H1 (cell line): ENCODE results near the gene FTMT. TPM values are rescaled to one million over a fixed set of nuclear protein-coding genes. Genes with fewer than 3 reads are reported as not detected.

ENCODE experiments used
- CTCF ChIA-PET: fragments of 300-600 bp; sonication (Branson Sonifier 250); formaldehyde crosslinking; loops from one replicate; lab custom pipeline; 2021; ENCODE audit not compliant: partially characterized antibody; lab: Charles Lee
- POLR2A ChIA-PET: fragments of 300-600 bp; sonication (Branson Sonifier 250); formaldehyde crosslinking; loops from one replicate; lab custom pipeline; 2021; ENCODE audit warnings: inconsistent platforms; ENCODE audit not compliant: partially characterized antibody; lab: Charles Lee
- DNase-seq, 2 experiments: peaks; one replicate each; pipeline versions ENCODE4 v3.0.0 to v3.0.0-alpha.2; 2010 to 2022; ENCODE audit warnings: low spot score in 2 of 2, low read depth in 1 of 2, mixed read lengths in 1 of 2
- FAIRE-seq: peaks from 2 replicates; lab custom pipeline; 2011; peaks lifted over from hg19 to GRCh38; lab: Jason Lieb, UNC
- H2AFZ ChIP-seq: 2 replicates; pipeline ENCODE4 v1.8.1; 2012; ENCODE audit warnings: low read length, inconsistent platforms
- H2AK5ac ChIP-seq: 2 replicates; pipeline ENCODE4 v1.6.1; 2013; ENCODE audit warnings: low read depth, low read length
- H2BK120ac ChIP-seq: replicated peaks from 2 replicates; pipeline ENCODE3; 2013; ENCODE audit warnings: low read depth, low read length, inconsistent platforms
- H2BK12ac ChIP-seq: 2 replicates; pipeline ENCODE4 v1.6.1; 2013; ENCODE audit warnings: low read depth, low read length
- H2BK15ac ChIP-seq: 2 replicates; pipeline ENCODE4 v1.6.1; 2013; ENCODE audit warnings: low read length
- H2BK20ac ChIP-seq: 2 replicates; pipeline ENCODE4 v1.6.1; 2013; ENCODE audit warnings: low read length
- H2BK5ac ChIP-seq: 2 replicates; pipeline ENCODE4 v1.6.1; 2013; ENCODE audit warnings: low read depth, low read length
- H3K14ac ChIP-seq: 2 replicates; pipeline ENCODE4 v1.6.1; 2013; ENCODE audit warnings: inconsistent platforms; ENCODE audit not compliant: insufficient read length
- H3K18ac ChIP-seq: 2 replicates; pipeline ENCODE4 v1.6.1; 2013; ENCODE audit warnings: low read length; ENCODE audit errors: extremely low read depth
- H3K23ac ChIP-seq: 2 replicates; pipeline ENCODE4 v1.6.1; 2013; ENCODE audit warnings: inconsistent platforms; ENCODE audit not compliant: insufficient read length
- H3K23me2 ChIP-seq: 2 replicates; pipeline ENCODE4 v1.6.1; 2013; ENCODE audit warnings: low read depth, low read length
- H3K27ac ChIP-seq: 2 replicates; pipeline ENCODE4 v1.6.1; 2011; ENCODE audit warnings: low read depth, low read length, inconsistent platforms
- H3K27me3 ChIP-seq, 4 experiments: replicated peaks in 1 of 4; 1 replicate in 1 of 4; 2 replicates in 3 of 4; pipeline versions ENCODE4 v1.6.1 to v1.8.1; 2011 to 2013; ENCODE audit warnings: low read length in 3 of 4, mild to moderate bottlenecking in 3 of 4, inconsistent platforms in 2 of 4, mixed read lengths in 2 of 4, moderate library complexity in 1 of 4; ENCODE audit not compliant: control insufficient read depth in 3 of 4, insufficient read depth in 3 of 4; ENCODE audit errors: extremely low read depth in 1 of 4
- H3K36me3 ChIP-seq, 4 experiments: 2 replicates each; pipeline versions ENCODE4 v1.6.1 to v1.8.1; 2011 to 2013; ENCODE audit warnings: mild to moderate bottlenecking in 4 of 4, low read length in 3 of 4, moderate library complexity in 2 of 4, control low read depth in 1 of 4, inconsistent platforms in 1 of 4; ENCODE audit not compliant: insufficient read depth in 4 of 4, control insufficient read depth in 2 of 4
- H3K4ac ChIP-seq: replicated peaks from 2 replicates; pipeline ENCODE3; 2013; ENCODE audit warnings: low read length, low read depth, mixed read lengths, inconsistent platforms; ENCODE audit not compliant: insufficient read length
- H3K4me1 ChIP-seq, 4 experiments: replicated peaks in 1 of 4; 1 replicate in 1 of 4; 2 replicates in 3 of 4; pipeline versions ENCODE4 v1.6.1 to v1.8.1; 2011 to 2013; ENCODE audit warnings: low read length in 3 of 4, inconsistent platforms in 2 of 4, mixed read lengths in 1 of 4; ENCODE audit not compliant: insufficient read depth in 4 of 4, control insufficient read depth in 3 of 4
- H3K4me2 ChIP-seq, 2 experiments: 2 replicates each; pipeline versions ENCODE4 v1.6.1 to v1.8.1; 2011 to 2013; ENCODE audit warnings: low read depth in 2 of 2, low read length in 2 of 2, control low read depth in 1 of 2, inconsistent platforms in 1 of 2, mild to moderate bottlenecking in 1 of 2; ENCODE audit not compliant: insufficient read depth in 1 of 2
- H3K4me3 ChIP-seq, 4 experiments: fragments of 200-600, 300-600 bp in 1 of 4; sonication (generic), shearing (Covaris generic), sonication (Bioruptor Twin) in 1 of 4; 2 replicates each; pipeline versions ENCODE4 v1.5.1 to v1.8.1; 2011 to 2016; ENCODE audit warnings: low read length in 4 of 4, low read depth in 3 of 4, control low read depth in 2 of 4, inconsistent platforms in 2 of 4, mild to moderate bottlenecking in 2 of 4, mixed read lengths in 1 of 4, moderate library complexity in 1 of 4; ENCODE audit not compliant: insufficient read depth in 2 of 4; ENCODE audit errors: extremely low read depth in 1 of 4
- H3K56ac ChIP-seq: replicated peaks from 2 replicates; pipeline ENCODE3; 2013; ENCODE audit warnings: low read depth, mild to moderate bottlenecking, mixed read lengths, low read length, inconsistent platforms; ENCODE audit not compliant: insufficient read length
- H3K79me1 ChIP-seq: 2 replicates; pipeline ENCODE4 v1.6.1; 2013; ENCODE audit warnings: low read depth, low read length, control low read depth
- H3K79me2 ChIP-seq, 2 experiments: 2 replicates each; pipeline versions ENCODE4 v1.6.1 to v1.8.1; 2012 to 2013; ENCODE audit warnings: low read length in 2 of 2, mild to moderate bottlenecking in 2 of 2, inconsistent platforms in 1 of 2; ENCODE audit not compliant: insufficient read depth in 2 of 2, control insufficient read depth in 1 of 2
- H3K9ac ChIP-seq, 4 experiments: replicated peaks in 1 of 4; 1 replicate in 1 of 4; 2 replicates in 3 of 4; pipeline versions ENCODE4 v1.6.1 to v1.8.1; 2011 to 2013; ENCODE audit warnings: low read depth in 3 of 4, low read length in 3 of 4, control low read depth in 2 of 4, mild to moderate bottlenecking in 2 of 4, moderate library complexity in 2 of 4, inconsistent platforms in 1 of 4; ENCODE audit errors: extremely low read depth in 1 of 4
- H3K9me3 ChIP-seq, 2 experiments: 2 replicates each; pipeline versions ENCODE4 v1.6.1 to v1.8.1; 2012 to 2013; ENCODE audit warnings: mild to moderate bottlenecking in 2 of 2, moderate library complexity in 2 of 2, control low read depth in 1 of 2, inconsistent platforms in 1 of 2, low read depth in 1 of 2, low read length in 1 of 2, mixed read lengths in 1 of 2; ENCODE audit not compliant: insufficient read depth in 2 of 2
- H4K20me1 ChIP-seq, 2 experiments: replicated peaks in 1 of 2; 2 replicates each; pipeline versions ENCODE3 to v1.8.1; 2011 to 2013; ENCODE audit warnings: inconsistent platforms in 2 of 2, low read length in 2 of 2, mild to moderate bottlenecking in 1 of 2; ENCODE audit not compliant: insufficient read depth in 2 of 2, control insufficient read depth in 1 of 2
- H4K5ac ChIP-seq: 2 replicates; pipeline ENCODE4 v1.6.1; 2013; ENCODE audit warnings: low read length, low read depth, mixed read lengths, inconsistent platforms; ENCODE audit not compliant: insufficient read length
- H4K8ac ChIP-seq: 2 replicates; pipeline ENCODE4 v1.8.0; 2013; ENCODE audit warnings: mild to moderate bottlenecking, moderate library complexity, low read length, inconsistent platforms; ENCODE audit not compliant: insufficient read depth; ENCODE audit errors: extremely low read depth
- H4K91ac ChIP-seq: replicated peaks from 2 replicates; pipeline ENCODE3; 2013; ENCODE audit warnings: low read length, mixed read lengths, inconsistent platforms; ENCODE audit not compliant: insufficient read length
- BCL11A ChIP-seq, 2 experiments: IDR thresholded peaks; one replicate each; pipeline ENCODE4 v1.6.1; 2011; ENCODE audit warnings: low read depth in 2 of 2, low read length in 2 of 2, mild to moderate bottlenecking in 2 of 2
- CBX8 ChIP-seq: fragments of 300-800, 300-1000 bp; sonication (generic); IDR thresholded peaks from 2 replicates; pipeline ENCODE4 v1.7.1; 2016; ENCODE audit warnings: low read depth, low read length, borderline replicate concordance
- E2F6 ChIP-seq: IDR thresholded peaks from 2 replicates; pipeline ENCODE4 v1.6.1; 2012; ENCODE audit warnings: inconsistent platforms
- HDAC6 ChIP-seq: IDR thresholded peaks from one replicate; pipeline ENCODE4 v1.7.1; 2012; ENCODE audit warnings: low read depth, mild to moderate bottlenecking, inconsistent platforms, low read length, moderate library complexity
- PHF8 ChIP-seq: fragments of 200-600 bp; sonication (generic); conservative IDR thresholded peaks from 2 replicates; pipeline ENCODE4 v1.7.1; 2012; ENCODE audit warnings: low read depth, mild to moderate bottlenecking, inconsistent platforms, low read length, moderate library complexity
- POLR2A ChIP-seq, 2 experiments: IDR thresholded peaks; 1 replicate in 1 of 2; 2 replicates in 1 of 2; pipeline ENCODE4 v1.6.1; 2011; ENCODE audit warnings: low read depth in 2 of 2, low read length in 2 of 2, mild to moderate bottlenecking in 2 of 2; ENCODE audit errors: control extremely low read depth in 1 of 2
- POU5F1 ChIP-seq: IDR thresholded peaks from 2 replicates; pipeline ENCODE4 v1.6.1; 2011; ENCODE audit warnings: low read depth, mild to moderate bottlenecking, low read length, moderate library complexity
- RBBP5 ChIP-seq: IDR thresholded peaks from 2 replicates; pipeline ENCODE4 v1.7.1; 2012; ENCODE audit warnings: low read depth, mild to moderate bottlenecking, inconsistent platforms, low read length, moderate library complexity, borderline replicate concordance
- SIX5 ChIP-seq: IDR thresholded peaks from 2 replicates; pipeline ENCODE4 v1.6.1; 2011; ENCODE audit warnings: mild to moderate bottlenecking, low read depth, low read length
- SP1 ChIP-seq: IDR thresholded peaks from 2 replicates; pipeline ENCODE4 v1.6.1; 2011; ENCODE audit warnings: low read depth, low read length
- SP4 ChIP-seq: IDR thresholded peaks from 2 replicates; pipeline ENCODE4 v1.6.1; 2012; ENCODE audit warnings: low read length, inconsistent platforms
- SRF ChIP-seq: IDR thresholded peaks from 2 replicates; pipeline ENCODE4 v1.6.1; 2011; ENCODE audit warnings: mild to moderate bottlenecking, low read depth, low read length, moderate library complexity
- TAF1 ChIP-seq: IDR thresholded peaks from 2 replicates; pipeline ENCODE4 v1.6.1; 2011; ENCODE audit warnings: mild to moderate bottlenecking, low read depth, low read length
- TAF7 ChIP-seq: optimal IDR thresholded peaks from 2 replicates; pipeline ENCODE3; 2011; ENCODE audit warnings: low read depth, mild to moderate bottlenecking, inconsistent platforms, low read length, moderate library complexity, borderline replicate concordance
- WGBS, 2 experiments: shearing (Covaris generic) in 1 of 2; methylation state at CpG; one replicate each; pipeline versions ENCODE4 v1.1.6 to v1.1.7; 2013 to 2015; ENCODE audit warnings: low lambda C conversion rate in 2 of 2, mixed read lengths in 2 of 2, inconsistent platforms in 1 of 2, low coverage in 1 of 2, missing lambda C conversion rate in 1 of 2; ENCODE audit not compliant: insufficient replicate concordance in 2 of 2, insufficient coverage in 1 of 2, insufficient read length in 1 of 2; ENCODE audit errors: extremely low coverage in 1 of 2, missing lambda C conversion rate in 1 of 2; 5-methylcytosine and 5-hydroxymethylcytosine counted together
- polyA plus RNA-seq, 7 experiments: library from polyadenylated mRNA; depleted of rRNA in 3 of 7; stranded (reverse) in 5 of 7; unstranded in 2 of 7; fragments of >200 nt in 5 of 7; fragments of 200-250 nt in 2 of 7; gene quantifications; 1 replicate in 5 of 7; 2 replicates in 1 of 7; 4 replicates in 1 of 7; pipeline versions ENCODE4 v1.2.1 to v1.2.3, GENCODE V29; 2011 to 2013; ENCODE audit warnings: missing spikeins in 2 of 7, mixed read lengths in 2 of 7
- total RNA-seq: library from RNA; stranded (reverse); fragmentation: NEBNext Ultra II Directional; extraction: Animal tissue kit (Norgen Biotek cat#: 25700); gene quantifications from 2 replicates; pipeline ENCODE4 v1.2.1, GENCODE V29; 2021

FTMT gene
- total and polyA plus RNA-seq, 2 of the 8 experiments (the other 6 are each of a cell fraction or from before 2014, with no cell fraction given): not detected

- Histone ChIP-seq H3K79me2 (no peaks in the 10 kb centered on the region), H3K23ac (no peak overlapping the region), H2AFZ (no peak overlapping the region), H3K4me2 (no peak overlapping the region), H3K4me1 (peaks cover 0 to 3% (median 0%) of the 10 kb centered on the region in 4 experiments; a peak in 2 of 7 replicates), H2AK5ac (no peak overlapping the region), H3K56ac (no peak overlapping the region), H4K91ac (no peak overlapping the region), H3K9ac (no peak overlapping the region), H2BK5ac (no peak overlapping the region), H2BK120ac (no peak overlapping the region), H3K79me1 (no peaks in the 10 kb centered on the region), H2BK15ac (no peak overlapping the region), H4K5ac (no peak overlapping the region), H3K23me2 (no peaks in the 10 kb centered on the region; the same call in 1 of the 2 replicates), H3K18ac (no peak overlapping the region), H2BK20ac (no peak overlapping the region), H4K20me1 (no peaks in the 10 kb centered on the region), H3K4me3 (no peak overlapping the region), H2BK12ac (no peak overlapping the region), H3K27me3 (no peaks in the 10 kb centered on the region), H3K27ac (no peak overlapping the region), H3K4ac (no peak overlapping the region), H3K36me3 (no peaks in the 10 kb centered on the region), H3K14ac (no peak overlapping the region), H4K8ac (no peak overlapping the region), H3K9me3 (no peaks in the 10 kb centered on the region)
- DNase-seq (no peak), FAIRE-seq (no peak)
- CTCF ChIA-PET: interaction anchor here (0.6 to 0.7 kb wide), 2 partner anchors 19 to 344 kb away, joined by 4 read pairs; no protein-coding TSS in a partner anchor
- TF ChIP-seq TAF7: no peak
- no peak for TF ChIP-seq HDAC6
- TF ChIP-seq TAF1: no peak
- TF ChIP-seq SIX5: no peak
- no peak for TF ChIP-seq E2F6
- TF ChIP-seq POU5F1: no peak
- TF ChIP-seq CBX8: no peak
- TF ChIP-seq POLR2A (IDR thresholded peaks at IDR 0.05; ENCODE audit: control extremely low read depth in 1 of 2, low read depth in 2 of 2, low read length in 2 of 2): no peak
- TF ChIP-seq SP4: no peak
- no peak for TF ChIP-seq BCL11A (IDR thresholded peaks at IDR 0.05; ENCODE audit: low read depth in 2 of 2, low read length in 2 of 2)
- TF ChIP-seq SRF: no peak
- no peak for TF ChIP-seq SP1
- TF ChIP-seq RBBP5: no peak
- no peak for TF ChIP-seq PHF8
- WGBS, 2 experiments: 97% methylated on average over 2 of the region's 2 CpGs; no CpG with 5 or more reads in 1 of the 2 experiments
- POLR2A ChIA-PET: no interaction called here
Measured at GRCh38 chr5:121863753-121864285, 12.1 kb downstream of the FTMT start.
